H1 (cell line): ENCODE measurements around the gene MRPS26.

Experiments used
- POLR2A ChIP-seq, 2 experiments: IDR thresholded peaks; 1 replicate in 1 of 2; 2 replicates in 1 of 2; pipeline ENCODE4 v1.6.1; 2011; ENCODE audit warnings: low read depth in 2 of 2, low read length in 2 of 2, mild to moderate bottlenecking in 2 of 2; ENCODE audit errors: control extremely low read depth in 1 of 2
- TF ChIP-seq, protein P1 (sequence below), 3 experiments: IDR thresholded peaks; 1 replicate in 2 of 3; 2 replicates in 1 of 3; pipeline versions ENCODE4 v1.5.1 to v1.6.1; 2011; ENCODE audit warnings: low read length in 3 of 3, mild to moderate bottlenecking in 3 of 3, inconsistent platforms in 2 of 3, low read depth in 1 of 3, moderate library complexity in 1 of 3; ENCODE audit not compliant: insufficient read depth in 1 of 3; ENCODE audit errors: control extremely low read depth in 1 of 3

DNA sequence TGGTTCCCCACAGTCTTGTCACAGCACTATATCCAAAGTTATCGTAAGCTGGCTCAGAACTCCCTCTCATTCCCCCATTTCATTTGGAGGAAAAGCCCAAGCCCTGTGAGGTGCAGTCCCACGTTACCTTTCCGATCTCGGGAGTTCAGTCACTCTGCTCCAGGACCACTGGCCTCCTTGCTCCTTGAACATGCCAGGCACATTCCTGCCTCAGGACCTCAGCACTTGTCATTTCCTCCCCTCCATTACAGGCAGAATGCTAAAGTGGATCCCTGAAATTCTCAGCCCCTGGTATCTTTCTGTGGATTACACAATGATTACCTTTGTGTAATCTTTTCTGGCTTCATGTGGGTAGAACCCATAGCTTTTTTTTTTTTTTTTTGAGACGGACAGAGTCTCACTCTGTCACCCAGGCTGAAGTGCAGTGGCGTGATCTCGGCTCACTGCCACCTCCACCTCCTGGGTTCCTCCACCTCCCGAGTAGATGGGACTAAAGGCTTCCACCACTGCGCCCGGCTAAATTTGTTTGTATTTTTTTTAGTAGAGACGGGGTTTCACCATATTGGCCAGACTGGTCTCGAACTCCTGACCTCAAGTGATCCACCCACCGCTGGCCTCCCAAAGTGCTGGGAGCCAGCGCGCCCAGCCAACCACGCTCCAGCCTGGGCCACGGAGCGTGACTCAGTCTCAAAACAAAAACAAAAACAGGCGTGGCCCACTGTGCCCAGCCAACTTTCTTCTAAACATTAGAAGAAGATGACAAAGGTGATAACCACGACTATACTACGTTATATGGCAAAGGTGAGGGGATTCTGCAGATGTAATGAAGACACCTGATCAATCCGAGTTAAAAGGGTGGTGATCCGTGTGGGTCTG, 21.5 kb downstream of the MRPS26 start:
- TF ChIP-seq, protein P1, sequence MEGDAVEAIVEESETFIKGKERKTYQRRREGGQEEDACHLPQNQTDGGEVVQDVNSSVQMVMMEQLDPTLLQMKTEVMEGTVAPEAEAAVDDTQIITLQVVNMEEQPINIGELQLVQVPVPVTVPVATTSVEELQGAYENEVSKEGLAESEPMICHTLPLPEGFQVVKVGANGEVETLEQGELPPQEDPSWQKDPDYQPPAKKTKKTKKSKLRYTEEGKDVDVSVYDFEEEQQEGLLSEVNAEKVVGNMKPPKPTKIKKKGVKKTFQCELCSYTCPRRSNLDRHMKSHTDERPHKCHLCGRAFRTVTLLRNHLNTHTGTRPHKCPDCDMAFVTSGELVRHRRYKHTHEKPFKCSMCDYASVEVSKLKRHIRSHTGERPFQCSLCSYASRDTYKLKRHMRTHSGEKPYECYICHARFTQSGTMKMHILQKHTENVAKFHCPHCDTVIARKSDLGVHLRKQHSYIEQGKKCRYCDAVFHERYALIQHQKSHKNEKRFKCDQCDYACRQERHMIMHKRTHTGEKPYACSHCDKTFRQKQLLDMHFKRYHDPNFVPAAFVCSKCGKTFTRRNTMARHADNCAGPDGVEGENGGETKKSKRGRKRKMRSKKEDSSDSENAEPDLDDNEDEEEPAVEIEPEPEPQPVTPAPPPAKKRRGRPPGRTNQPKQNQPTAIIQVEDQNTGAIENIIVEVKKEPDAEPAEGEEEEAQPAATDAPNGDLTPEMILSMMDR (IDR thresholded peaks at IDR 0.05; ENCODE audit: control extremely low read depth in 1 of 3, insufficient read depth in 1 of 3, low read depth in 1 of 3, low read length in 3 of 3) = no peak
- no peak for TF ChIP-seq POLR2A (IDR thresholded peaks at IDR 0.05; ENCODE audit: control extremely low read depth in 1 of 2, low read depth in 2 of 2, low read length in 2 of 2)
